MM.1S (cell line): Measurements from ENCODE around the gene DCLRE1A.

Source experiments
- CTCF ChIP-seq: fragments of 300-600 bp; sonication (generic); IDR thresholded peaks from 2 replicates; pipeline ENCODE4 v1.5.1; 2016; ENCODE audit warnings: antibody characterized with exemption, low read length, mixed read lengths
- EZH2 ChIP-seq: fragments of 300-600 bp; sonication (generic); optimal IDR thresholded peaks from 2 replicates; pipeline ENCODE3; 2017; ENCODE audit warnings: low read depth, mild to moderate bottlenecking, antibody characterized with exemption, low read length, mixed read lengths
- EZH2phosphoT487 ChIP-seq: fragments of 300-600 bp; sonication (generic); IDR thresholded peaks from 2 replicates; pipeline ENCODE4 v1.6.1; 2018; ENCODE audit warnings: antibody characterized with exemption, low read length

GRCh38 chr10:113853578-113854012 lies 287 bp downstream of the DCLRE1A start:
- TF ChIP-seq CTCF (no peak), EZH2 (no peak), EZH2phosphoT487 (no peak)
